ENCODE measurements around the gene DCUN1D2.

DNA sequence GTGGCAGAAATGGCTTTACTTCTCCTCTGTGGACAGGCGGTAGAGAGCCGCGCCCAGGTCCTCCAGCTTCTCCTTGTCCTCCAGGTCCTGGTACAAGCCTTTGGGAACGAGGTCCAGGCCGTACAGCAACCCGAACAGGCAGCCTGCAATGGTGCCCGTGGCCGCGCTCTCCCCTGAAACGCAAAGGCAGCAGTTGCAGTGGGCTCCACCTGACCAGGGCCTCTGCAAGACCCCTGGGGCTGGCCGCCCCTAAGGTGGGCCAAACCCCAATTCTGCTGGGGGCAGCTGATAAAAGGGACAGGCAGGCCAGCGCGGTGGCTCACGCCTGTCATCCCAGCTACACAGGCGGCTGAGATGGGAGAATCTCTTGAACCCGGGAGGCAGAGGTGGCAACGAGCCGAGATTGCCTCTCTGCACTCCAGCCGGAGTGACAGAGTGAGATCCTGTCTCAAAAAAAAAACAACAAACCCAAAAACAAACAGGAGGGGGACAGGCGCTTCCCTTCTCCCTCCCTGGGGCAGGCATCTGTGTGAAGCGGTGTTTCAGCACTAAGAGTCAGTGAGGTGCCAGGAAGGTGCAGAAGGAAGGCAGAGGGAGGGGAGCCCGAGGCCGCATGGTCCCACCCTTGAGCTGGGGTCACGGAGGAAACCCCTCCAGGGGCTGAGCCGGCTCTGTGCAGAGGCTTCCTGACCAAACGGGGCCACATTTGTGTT is 67.5 kb downstream of the DCUN1D2 start:
- TF ChIP-seq POLR2A (IDR thresholded peaks at IDR 0.05; ENCODE audit: low read depth, low read length) = no peak
- no peak for TF ChIP-seq TAF1 (IDR thresholded peaks at IDR 0.05; ENCODE audit: low read depth, low read length)
- no peak for TF ChIP-seq POLR2AphosphoS5 (IDR thresholded peaks at IDR 0.05; ENCODE audit: low read depth, low read length)
- no peak for TF ChIP-seq POU2F2 (IDR thresholded peaks at IDR 0.05; ENCODE audit: low read depth, low read length)
- TF ChIP-seq PAX5 (IDR thresholded peaks at IDR 0.05; ENCODE audit: insufficient read depth, low read length, severe bottlenecking) = no peak
